ENCODE data around the gene NQO2.

GRCh38 chr6:3058957-3059356 is 59.3 kb downstream of the NQO2 start:
- no peak for TF ChIP-seq JUND (IDR thresholded peaks at IDR 0.05)
- TF ChIP-seq USF2 (IDR thresholded peaks at IDR 0.05; ENCODE audit: borderline replicate concordance, low read depth, low read length): no peak
- no peak for TF ChIP-seq CTCF (IDR thresholded peaks at IDR 0.05)
- no peak for TF ChIP-seq TAF1 (IDR thresholded peaks at IDR 0.05; ENCODE audit: borderline replicate concordance, low read depth, low read length)
- TF ChIP-seq YY1 (IDR thresholded peaks at IDR 0.05; ENCODE audit: low read depth): no peak
- TF ChIP-seq RFX5 (IDR thresholded peaks at IDR 0.05; ENCODE audit: low read length): no peak
- TF ChIP-seq POLR2AphosphoS5 (IDR thresholded peaks at IDR 0.05; ENCODE audit: low read depth, low read length): no peak
- no peak for TF ChIP-seq CHD2 (IDR thresholded peaks at IDR 0.05; ENCODE audit: low read length, partially characterized antibody)
- TF ChIP-seq MAX (IDR thresholded peaks at IDR 0.05; ENCODE audit: low read depth): no peak
- no peak for TF ChIP-seq REST (IDR thresholded peaks at IDR 0.05; ENCODE audit: low read depth, low read length)
- TF ChIP-seq SMC3 (IDR thresholded peaks at IDR 0.05; ENCODE audit: low read depth, low read length): no peak
- no peak for TF ChIP-seq GABPA (IDR thresholded peaks at IDR 0.05; ENCODE audit: low read depth)
- no peak for TF ChIP-seq FOXJ3 (CRISPR knock-in tag; IDR thresholded peaks at IDR 0.05)
- TF ChIP-seq TEAD4 (IDR thresholded peaks at IDR 0.05; ENCODE audit: borderline replicate concordance, insufficient read depth): no peak
